Adrenal gland (tissue), 12 donors: ENCODE results near the gene UBE2B. TPM values are rescaled to one million over a fixed set of nuclear protein-coding genes. Genes with fewer than 3 reads are reported as not detected.

Experiments
- DNase-seq, 7 donors: peaks; one replicate each; pipeline ENCODE4 v3.0.0-alpha.2; 2019 to 2020
- H3K27ac ChIP-seq, 5 donors: fragments of 200-600 bp; sonication (generic) in 4 of 5; 1 replicate in 3 of 5; 2 replicates in 2 of 5; pipeline versions ENCODE4 v1.5.1 to v1.8.0; 2016 to 2020; ENCODE audit warnings: mild to moderate bottlenecking in 1 of 5
- H3K27me3 ChIP-seq: fragments of 200-600 bp; 2 replicates; pipeline ENCODE4 v1.8.0; 2021
- H3K36me3 ChIP-seq, 2 donors: fragments of 200-600 bp; replicated peaks in 1 of 2; 1 replicate in 1 of 2; 2 replicates in 1 of 2; pipeline versions ENCODE4 v1.5.1 to v1.8.0; 2018 to 2022
- H3K4me1 ChIP-seq, 2 donors: fragments of 200-600 bp; replicated peaks in 1 of 2; 1 replicate in 1 of 2; 2 replicates in 1 of 2; pipeline versions ENCODE4 v1.5.1 to v1.8.0; 2018 to 2021
- H3K4me3 ChIP-seq, 4 donors: fragments of 200-600 bp; sonication (generic) in 3 of 4; one replicate each; pipeline ENCODE4 v1.5.1; 2016 to 2018
- H3K9me3 ChIP-seq, 3 donors: fragments of 200-600 bp; sonication (generic) in 1 of 3; replicated peaks in 1 of 3; 1 replicate in 2 of 3; 2 replicates in 1 of 3; pipeline versions ENCODE4 v1.5.1 to v1.8.0; 2016 to 2021
- POLR2A ChIP-seq, 2 donors: fragments of 450-650 bp; IDR thresholded peaks; one replicate each; pipeline ENCODE4 v1.6.1; 2017; ENCODE audit warnings: antibody characterized with exemption in 2 of 2, mild to moderate bottlenecking in 2 of 2, moderate library complexity in 1 of 2
- WGBS, 4 donors: extraction: QIAGEN DNeasy Blood & Tissue Kit in 2 of 4; methylation state at CpG; one replicate each; pipeline versions ENCODE4 v1.1.5 to v1.1.7; 2013 to 2017; 5-methylcytosine and 5-hydroxymethylcytosine counted together
- intact Hi-C, 2 donors: fragments of 100-400 bp; cut with DNase I; formaldehyde crosslinking; loops; one replicate each; pipeline versions ENCODE4 v1.14.1 to v1.15.0; 2022 to 2023
- polyA plus RNA-seq, 3 donors: library from polyadenylated mRNA; stranded (reverse); fragments of 200-250 nt in 2 of 3; fragments of 350-450 nt in 1 of 3; fragmentation: Illumina TruSeq in 1 of 3; extraction: RNeasy Lipid Tissue Mini Kit (QIAGEN cat#74804) in 1 of 3; gene quantifications; one replicate each; pipeline ENCODE4 v1.2.3, GENCODE V29; 2013 to 2014
- total RNA-seq, 9 donors: library from RNA; depleted of rRNA in 4 of 9; stranded (reverse); fragments of >200 nt in 4 of 9; fragments of 120-200 nt in 1 of 9; fragmentation: NEBNext Ultra II Directional in 1 of 9; extraction: Animal tissue kit (Norgen Biotek cat#: 25700) in 1 of 9; gene quantifications; one replicate each; pipeline versions ENCODE4 v1.1.0 to v1.2.4, GENCODE V29; 2013 to 2023
- TF ChIP-seq, protein P1 (sequence below), 6 experiments: fragments of 450-650 bp in 4 of 6; fragments of 200-600 bp in 2 of 6; sonication (generic) in 1 of 6; IDR thresholded peaks; 1 replicate in 5 of 6; 2 replicates in 1 of 6; pipeline versions ENCODE4 v1.5.1 to v1.8.0; 2016 to 2021; ENCODE audit warnings: antibody characterized with exemption in 6 of 6, mild to moderate bottlenecking in 2 of 6, moderate library complexity in 1 of 6
- donor health status: healthy with polysubstance abuse.
- donor health status: Bipolar disorder and iron deficiency.
- donor health status: DM: yes; HTN: yes; CAD: no.
- donor health status: DM: no; HTN: no; CAD: no.
- donor health status: DM: no; HTN: no; CAD: no.
- donor health status: DM: yes; HTN: yes; CAD: no.

The UBE2B gene
- total and polyA plus RNA-seq, 12 donors, result 19.7 to 144 (median 96.2) TPM

GRCh38 chr5:134398609-134399155 is 27.3 kb downstream of the UBE2B start:
- TF ChIP-seq, protein P1, sequence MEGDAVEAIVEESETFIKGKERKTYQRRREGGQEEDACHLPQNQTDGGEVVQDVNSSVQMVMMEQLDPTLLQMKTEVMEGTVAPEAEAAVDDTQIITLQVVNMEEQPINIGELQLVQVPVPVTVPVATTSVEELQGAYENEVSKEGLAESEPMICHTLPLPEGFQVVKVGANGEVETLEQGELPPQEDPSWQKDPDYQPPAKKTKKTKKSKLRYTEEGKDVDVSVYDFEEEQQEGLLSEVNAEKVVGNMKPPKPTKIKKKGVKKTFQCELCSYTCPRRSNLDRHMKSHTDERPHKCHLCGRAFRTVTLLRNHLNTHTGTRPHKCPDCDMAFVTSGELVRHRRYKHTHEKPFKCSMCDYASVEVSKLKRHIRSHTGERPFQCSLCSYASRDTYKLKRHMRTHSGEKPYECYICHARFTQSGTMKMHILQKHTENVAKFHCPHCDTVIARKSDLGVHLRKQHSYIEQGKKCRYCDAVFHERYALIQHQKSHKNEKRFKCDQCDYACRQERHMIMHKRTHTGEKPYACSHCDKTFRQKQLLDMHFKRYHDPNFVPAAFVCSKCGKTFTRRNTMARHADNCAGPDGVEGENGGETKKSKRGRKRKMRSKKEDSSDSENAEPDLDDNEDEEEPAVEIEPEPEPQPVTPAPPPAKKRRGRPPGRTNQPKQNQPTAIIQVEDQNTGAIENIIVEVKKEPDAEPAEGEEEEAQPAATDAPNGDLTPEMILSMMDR (IDR thresholded peaks at IDR 0.05), result no peak
- no peak for TF ChIP-seq POLR2A (IDR thresholded peaks at IDR 0.05)
- Histone ChIP-seq H3K27ac (peak overlapping the region in 2 of 5 donors; percentile 6 to 18), H3K4me1 (peaks cover 7 to 12% of the 10 kb centered on the region in 2 donors), H3K36me3 (peaks cover 0 to 28% of the 10 kb centered on the region in 2 donors), H3K9me3 (no peaks in the 10 kb centered on the region), H3K4me3 (no peak overlapping the region), H3K27me3 (no peaks in the 10 kb centered on the region)
- peak; percentile 73 to 92 (median 89) for DNase-seq
- 31 to 67% (median 47%) methylated on average over 2 of the region's 2 CpGs for WGBS, 4 donors
- intact Hi-C loops, result no loop called here

GRCh38 chr5:134403951-134404350 is 32.6 kb downstream of the UBE2B start:
- H3K36me3 ChIP-seq, result no peaks in the 10 kb centered on the region
- no peaks in the 10 kb centered on the region for H3K9me3 ChIP-seq
- no peak overlapping the region for H3K4me3 ChIP-seq
- H3K27me3 ChIP-seq, result no peaks in the 10 kb centered on the region
- H3K27ac ChIP-seq, result no peak overlapping the region
- WGBS, 4 donors, result 91 to 95% (median 94%) methylated on average over 5 of the region's 5 CpGs
- DNase-seq, result no peak
- H3K4me1 ChIP-seq, result peaks cover 3 to 5% of the 10 kb centered on the region in 2 donors
- TF ChIP-seq, protein P1 (IDR thresholded peaks at IDR 0.05), result no peak
- intact Hi-C loops, result no loop called here

GRCh38 chr5:134406390-134406789 is 35.0 kb downstream of the UBE2B start:
- intact Hi-C loops, result no loop called here

DNA sequence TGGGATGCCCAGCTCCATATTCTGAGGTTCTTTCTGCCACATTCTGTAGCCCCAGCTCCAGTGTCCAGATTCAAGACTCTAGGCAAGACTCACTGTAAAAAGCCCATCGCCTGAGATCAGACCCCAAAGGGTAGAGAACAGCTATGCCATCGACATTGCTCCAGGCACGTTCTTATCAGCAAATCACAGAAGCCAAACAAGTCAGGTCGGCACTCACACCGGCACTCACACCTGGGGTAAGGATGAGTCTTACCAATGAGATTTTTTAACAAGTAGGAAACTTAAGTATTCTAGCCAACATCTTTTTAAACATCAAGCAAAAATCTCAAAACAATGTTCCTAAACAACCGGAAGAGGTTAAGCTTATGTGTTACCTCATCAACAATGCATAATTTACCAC is 38.0 kb downstream of the UBE2B start:
- Histone ChIP-seq H3K36me3 (no peaks in the 10 kb centered on the region), H3K27me3 (no peaks in the 10 kb centered on the region), H3K4me1 (peaks cover 13 to 16% of the 10 kb centered on the region in 2 donors), H3K27ac (no peak overlapping the region), H3K9me3 (no peaks in the 10 kb centered on the region), H3K4me3 (no peak overlapping the region)
- no peak for TF ChIP-seq POLR2A (IDR thresholded peaks at IDR 0.05)
- TF ChIP-seq, protein P1 (IDR thresholded peaks at IDR 0.05), result no peak
- intact Hi-C loops, result no loop called here
- WGBS, 4 donors, result 70 to 83% (median 79%) methylated on average over 6 of the region's 6 CpGs
- no peak for DNase-seq

More at GRCh38 chr5:134406390-134406789, 35.0 kb downstream of the UBE2B start:
- Histone ChIP-seq H3K4me3 (no peak overlapping the region), H3K27ac (no peak overlapping the region), H3K27me3 (no peaks in the 10 kb centered on the region), H3K4me1 (peaks cover 9 to 12% of the 10 kb centered on the region in 2 donors), H3K36me3 (no peaks in the 10 kb centered on the region), H3K9me3 (no peaks in the 10 kb centered on the region)
- no peak for TF ChIP-seq POLR2A (IDR thresholded peaks at IDR 0.05)
- TF ChIP-seq, protein P1 (IDR thresholded peaks at IDR 0.05), result no peak
- WGBS, 4 donors, result 29 to 46% (median 37%) methylated on average over 1 of the region's 1 CpG; no CpG with 5 or more reads in 1 of the 4 donors
- DNase-seq, result no peak
